HTERT RPE-1 (cell line): ENCODE results near the gene NDUFC2.
"Not testable (repeated sequence)": the region's sequence is repeated elsewhere in the genome, so short reads cannot be mapped to it uniquely, and the experiment has no call there.

Source experiments
- in situ Hi-C: fragments of 300-500 bp; cut with MboI; formaldehyde crosslinking; loops from 4 replicates; pipeline ENCODE4 v1.14.3; 2020; ENCODE audit warnings: low sequenced_read_pairs

NDUFC2 gene

DNA sequence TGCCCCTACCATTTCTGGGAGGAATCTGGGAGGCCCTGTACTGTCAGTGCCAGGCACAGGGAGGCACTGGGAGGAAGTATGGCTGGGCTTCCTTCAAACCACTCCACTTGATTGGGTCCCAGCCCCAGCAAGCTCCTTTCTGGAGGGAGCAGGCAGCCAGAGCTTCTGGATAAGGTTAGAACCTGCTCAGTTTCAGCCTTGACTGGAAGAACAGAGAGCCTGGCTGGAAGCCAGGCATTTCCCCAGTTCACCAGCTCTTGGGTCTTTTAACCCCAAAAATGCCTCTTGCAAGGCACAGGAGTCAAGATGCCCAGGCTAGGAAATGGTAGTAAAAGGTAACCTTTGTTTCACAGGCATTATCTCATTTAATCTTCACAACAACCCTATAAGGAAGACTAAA lies 47.6 kb downstream of the NDUFC2 start:
- in situ Hi-C loops, result no loop called here

DNA sequence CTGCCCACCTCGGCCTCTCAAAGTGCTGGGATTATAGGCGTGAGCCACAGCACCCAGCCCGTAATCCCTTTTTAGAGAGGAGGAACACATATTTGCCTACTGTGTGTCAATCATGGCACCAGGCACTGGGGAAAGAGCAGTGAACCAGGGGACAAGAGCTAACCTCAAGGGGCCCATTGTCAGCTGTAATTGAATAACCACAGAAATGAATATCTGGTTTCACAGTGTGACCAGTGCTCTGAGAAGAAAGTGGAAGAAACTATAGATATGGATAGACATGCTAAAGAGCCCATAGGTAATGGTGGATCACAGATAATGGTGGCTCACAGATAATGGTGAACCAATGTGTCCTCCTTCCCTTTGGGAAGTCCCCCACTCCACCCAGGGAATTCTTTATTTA lies 48.0 kb downstream of the NDUFC2 start:
- in situ Hi-C loops, result no loop called here

DNA sequence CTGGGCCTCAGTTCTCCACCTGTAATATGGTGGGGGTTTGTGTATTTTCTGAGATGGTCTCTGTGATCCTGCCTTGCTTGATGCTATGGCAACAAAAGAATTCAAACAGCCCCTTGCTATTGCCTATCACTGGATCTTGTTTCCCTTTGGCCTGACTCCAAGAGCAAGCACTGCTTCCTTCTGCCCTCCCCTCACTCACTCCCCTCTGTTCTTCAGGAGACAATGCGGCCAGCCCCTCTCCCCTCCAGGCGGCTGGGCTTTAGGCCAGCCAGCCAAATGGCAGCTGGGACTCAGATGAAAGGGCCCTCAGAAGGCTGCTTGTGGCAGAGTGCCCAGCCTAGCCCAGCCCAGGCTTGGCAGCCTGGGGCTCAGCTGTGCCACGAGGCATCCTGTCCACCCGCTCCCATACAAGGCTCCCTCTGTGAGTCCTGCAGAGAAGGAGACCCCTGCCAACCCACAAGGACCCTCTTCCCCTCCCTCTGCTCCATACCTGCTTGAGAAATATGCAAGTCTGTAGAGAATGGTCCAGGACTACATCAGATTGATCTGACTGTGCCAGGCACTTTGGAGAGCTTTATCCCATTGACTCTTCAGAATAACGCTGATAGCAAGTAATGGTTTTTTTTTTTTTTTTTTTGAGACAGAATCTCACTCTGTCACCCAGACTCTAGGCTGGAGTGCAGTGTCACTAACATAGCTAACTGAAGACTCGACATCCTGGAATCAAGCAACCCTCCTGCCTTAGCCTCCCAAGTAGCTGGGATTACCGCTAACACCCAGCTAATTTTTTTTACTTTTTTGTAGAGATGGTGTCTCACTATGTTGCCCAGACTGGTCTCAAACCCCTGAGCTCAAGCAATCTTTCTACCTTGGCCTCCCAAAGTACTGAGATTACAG lies 49.0 kb downstream of the NDUFC2 start:
- in situ Hi-C loops, result no loop called here

DNA sequence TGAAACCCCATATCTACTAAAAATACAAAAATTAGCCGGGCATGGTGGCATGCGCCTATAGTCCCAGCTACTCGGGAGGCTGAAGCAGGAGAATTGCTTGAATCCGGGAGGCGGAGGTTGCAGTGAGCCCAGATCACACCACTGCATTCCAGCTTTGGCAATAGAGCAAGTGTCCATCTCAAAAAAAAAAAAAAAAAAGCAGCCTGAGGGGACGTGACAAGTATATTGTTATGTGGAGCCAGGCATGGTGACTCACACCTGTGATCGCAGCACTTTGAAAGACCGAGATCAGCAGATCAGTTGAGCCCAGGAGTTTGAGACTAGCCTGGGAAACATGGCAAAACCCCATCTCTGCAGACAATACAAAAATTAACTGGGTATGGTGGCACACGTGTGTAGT lies 51.2 kb downstream of the NDUFC2 start:
- in situ Hi-C loops, result not testable (repeated sequence)

DNA sequence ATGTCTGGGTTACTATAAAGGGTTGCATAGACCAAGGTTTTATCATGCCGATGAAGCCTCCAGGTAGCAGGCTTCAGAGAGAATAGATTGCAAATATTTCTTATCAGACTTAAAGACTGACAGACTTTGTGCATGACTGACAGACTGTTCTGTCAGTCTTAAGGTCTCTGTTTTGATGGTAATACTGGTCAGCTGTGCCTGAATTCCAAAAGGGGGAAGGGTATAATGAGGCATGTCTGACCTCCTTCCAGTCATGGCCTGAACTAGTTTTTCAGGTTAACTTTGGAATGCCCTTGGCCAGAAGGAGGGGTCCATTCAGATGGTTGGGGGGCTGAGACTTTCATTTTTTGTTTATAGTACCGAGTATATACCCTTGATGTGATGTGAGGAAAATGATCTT lies 51.9 kb downstream of the NDUFC2 start:
- in situ Hi-C loops, result no loop called here

DNA sequence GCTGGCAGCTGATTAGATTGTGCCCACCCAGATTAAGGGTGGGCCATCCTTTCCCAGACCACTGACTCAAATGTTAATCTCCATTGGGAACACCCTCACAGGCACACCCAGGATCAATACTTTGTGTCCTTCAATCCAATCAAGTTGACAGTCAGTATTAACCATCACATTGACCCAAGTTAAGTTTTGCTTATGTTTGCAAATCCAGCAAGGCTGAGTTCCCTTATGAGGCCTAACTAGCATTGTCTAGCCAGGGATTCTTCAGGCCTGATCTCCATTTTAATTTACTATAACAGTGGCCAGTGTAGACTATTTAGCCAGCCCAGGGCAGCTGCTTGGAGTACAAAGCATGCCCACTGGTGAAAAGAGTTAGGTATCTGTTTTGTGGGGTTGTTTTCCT lies 54.3 kb downstream of the NDUFC2 start:
- in situ Hi-C loops, result no loop called here

DNA sequence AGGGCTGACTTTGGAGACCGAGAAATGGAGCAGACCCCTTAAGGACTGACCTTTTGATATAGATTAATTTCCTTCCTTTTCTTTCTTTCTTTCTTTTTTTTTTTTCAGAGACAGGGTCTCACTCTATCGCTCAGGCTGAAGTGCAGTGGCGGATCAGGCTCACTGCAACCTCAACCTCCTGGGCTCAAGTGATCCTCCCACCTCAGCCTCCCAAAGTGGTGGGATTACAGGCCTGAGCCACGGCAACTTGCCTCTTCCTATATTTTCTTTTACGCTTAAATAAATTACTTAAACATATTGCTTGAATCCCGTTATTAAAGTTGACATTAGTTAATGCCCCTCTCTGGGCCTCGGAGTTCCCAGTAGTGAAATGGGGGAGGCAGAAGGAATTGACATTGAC lies 56.2 kb downstream of the NDUFC2 start:
- in situ Hi-C loops, result no loop called here

DNA sequence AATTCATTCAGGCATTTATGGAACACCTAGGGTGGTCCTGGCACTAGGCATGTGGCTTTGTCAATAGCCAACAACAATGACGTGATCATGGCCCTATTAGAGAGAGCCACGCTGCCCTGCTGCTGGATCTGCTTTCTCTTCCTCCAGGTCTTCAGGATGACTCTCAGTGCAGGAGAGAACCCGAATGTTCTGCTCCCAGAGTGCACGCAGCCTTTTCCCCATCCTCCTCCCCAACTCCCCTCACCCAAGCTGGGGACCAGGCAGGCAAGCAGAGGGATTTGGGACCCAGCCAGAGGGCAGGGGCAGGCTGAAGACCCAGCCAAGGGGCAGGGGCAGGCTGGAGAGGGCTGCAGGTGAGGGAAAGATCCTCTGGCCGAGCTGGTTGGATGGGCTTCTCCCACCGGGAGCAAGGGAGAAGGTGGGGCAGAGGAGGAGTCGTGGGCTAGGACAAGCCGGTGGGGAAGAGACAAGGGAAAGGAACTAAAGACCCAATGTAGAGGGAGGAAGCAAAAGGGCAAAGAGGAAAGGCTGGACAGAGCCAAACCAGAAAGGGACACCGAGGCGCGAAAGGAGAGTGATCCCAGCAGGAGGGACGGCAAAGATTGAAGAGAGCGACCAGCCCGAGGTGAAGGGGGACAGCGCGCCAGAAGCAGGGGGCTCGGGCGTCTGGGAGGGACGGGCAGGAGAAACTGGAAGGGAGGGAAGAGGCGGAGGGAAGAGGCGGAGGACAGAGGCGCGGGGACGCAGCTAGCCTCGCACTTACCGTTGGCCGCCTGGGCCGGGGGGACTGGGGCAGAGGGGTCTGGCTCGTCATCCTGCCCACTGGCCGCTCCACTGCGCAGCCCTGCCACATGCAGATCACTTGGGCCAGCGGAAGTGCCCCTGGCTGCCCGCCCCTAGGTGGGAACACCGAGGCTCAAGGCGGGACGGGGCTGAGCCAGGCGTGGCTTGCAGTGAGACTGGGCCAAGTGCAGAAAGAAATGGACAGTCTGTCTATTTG lies 57.0 kb downstream of the NDUFC2 start, which contains the start of gene KCTD14:
TSS of gene KCTD14 (minus strand) at position 880 of the 1,000 bp plus-strand sequence. CDS start at position 853, 27 bp downstream.
- in situ Hi-C loops, result no loop called here

DNA sequence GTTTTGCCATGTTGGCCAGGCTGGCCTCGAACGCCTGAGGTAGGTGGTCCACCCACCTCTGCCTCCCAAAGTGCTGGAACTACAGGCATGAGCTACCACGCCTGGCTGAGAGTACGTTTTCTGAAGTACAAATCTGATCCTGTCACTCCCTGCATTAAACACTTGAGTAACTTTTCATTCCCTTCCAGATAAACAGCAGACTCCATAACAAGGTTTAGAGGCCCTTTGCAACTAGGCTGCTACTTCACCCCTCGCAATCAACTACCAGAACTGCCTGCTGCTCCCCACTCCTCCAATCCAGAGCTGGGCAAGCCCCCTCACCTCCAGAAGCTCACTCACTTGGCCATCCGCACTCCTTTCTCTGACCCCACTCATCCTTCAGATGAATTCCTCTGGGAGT lies 58.1 kb downstream of the NDUFC2 start:
- in situ Hi-C loops, result no loop called here

DNA sequence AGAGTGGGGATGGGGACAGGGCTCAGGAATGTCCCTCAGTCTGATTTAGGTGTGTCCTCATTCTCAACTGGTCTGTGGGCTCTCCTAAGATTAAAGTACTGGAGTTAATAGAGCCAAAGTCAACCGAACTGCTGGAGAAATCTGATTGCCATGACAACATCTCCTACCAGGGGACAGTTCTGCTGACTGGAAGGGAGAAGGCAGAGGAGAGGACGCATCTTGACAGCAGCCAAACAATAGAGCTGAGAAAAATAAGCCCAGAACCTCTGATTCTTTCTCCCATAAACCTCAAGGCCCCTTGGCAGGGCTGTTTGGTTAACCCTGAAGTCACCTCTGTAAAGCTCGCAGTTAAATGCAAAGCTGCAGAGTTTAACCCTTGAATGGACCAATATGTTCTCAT lies 59.4 kb downstream of the NDUFC2 start:
- in situ Hi-C loops, result no loop called here

DNA sequence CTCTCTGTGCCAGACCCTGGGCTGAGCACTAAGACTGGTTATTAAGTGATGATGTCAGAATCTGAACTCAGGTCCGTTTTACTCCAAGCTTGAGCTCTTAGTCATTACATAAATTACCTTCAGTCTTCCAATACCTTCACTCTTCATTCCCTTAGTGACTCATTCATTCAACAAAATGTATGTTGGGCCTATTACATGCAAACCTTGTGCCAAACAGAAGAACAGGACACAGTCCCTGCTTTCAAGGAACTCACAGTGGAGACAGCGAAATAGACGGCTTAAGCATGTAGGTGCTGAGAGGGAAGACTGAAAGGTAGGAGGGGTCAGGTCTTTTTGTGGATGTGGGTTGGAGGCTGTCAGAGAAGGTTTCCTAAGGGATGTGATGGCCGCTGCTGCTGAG lies 59.9 kb downstream of the NDUFC2 start:
- in situ Hi-C loops, result no loop called here
